ENCODE results near the gene LRP1-AS. TPM values are rescaled to one million over a fixed set of nuclear protein-coding genes. Genes with fewer than 3 reads are reported as not detected.

LRP1-AS gene
- total RNA-seq, 1 donor from 2014 or later, result not detected

- intact Hi-C loops (cut with micrococcal nuclease), result no loop called here
These were observed 13.3 kb upstream of the LRP1-AS start for GRCh38 chr12:57160741-57161140.

- intact Hi-C loops (cut with micrococcal nuclease), result no loop called here
These were observed 12.6 kb upstream of the LRP1-AS start for GRCh38 chr12:57160040-57160439.

DNA sequence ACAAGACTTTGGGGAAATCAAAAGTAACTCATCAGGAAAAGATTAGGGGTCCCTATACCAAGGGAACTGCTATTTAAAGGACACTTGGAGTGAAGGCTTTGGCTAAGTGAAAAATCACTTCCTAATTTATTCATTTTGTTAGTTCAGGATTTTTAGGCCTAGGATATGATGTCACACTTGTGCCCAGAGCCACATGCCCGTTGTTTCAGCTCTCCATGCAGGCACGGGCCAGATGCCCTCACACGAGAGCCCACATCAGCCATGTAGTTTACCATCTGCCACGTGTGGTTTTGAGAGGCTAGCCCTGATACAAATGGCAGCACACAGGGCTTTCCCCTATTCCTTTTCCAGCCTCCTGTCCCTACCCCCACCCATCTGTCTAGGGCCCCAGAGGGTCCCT, 11.9 kb upstream of the LRP1-AS start:
- intact Hi-C loops (cut with micrococcal nuclease), result no loop called here

DNA sequence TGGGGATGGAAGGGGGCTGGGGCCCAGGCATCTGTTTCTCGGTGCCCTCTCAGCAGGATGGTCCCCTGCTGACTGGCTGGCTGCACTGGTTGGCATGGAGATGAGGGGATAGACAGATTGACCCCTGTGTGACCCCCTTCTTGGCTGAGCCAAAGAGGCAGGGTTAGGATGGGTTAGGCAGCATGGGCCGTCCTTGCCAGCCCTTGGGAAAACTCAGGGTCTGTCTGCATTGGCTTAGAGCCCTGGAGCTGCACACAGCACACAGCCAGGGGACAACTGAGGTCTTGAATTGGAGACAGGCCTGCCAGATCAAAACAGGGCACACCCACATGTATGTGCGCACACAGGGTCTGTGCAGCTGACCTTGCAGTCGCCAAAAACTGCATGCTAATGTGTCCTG, 11.2 kb upstream of the LRP1-AS start:
- intact Hi-C loops (cut with micrococcal nuclease), result no loop called here

GRCh38 chr12:57158186-57158585, 10.8 kb upstream of the LRP1-AS start:
- intact Hi-C loops (cut with micrococcal nuclease), result no loop called here

GRCh38 chr12:57157588-57158173, 10.3 kb upstream of the LRP1-AS start:
- intact Hi-C loops (cut with micrococcal nuclease), result no loop called here

GRCh38 chr12:57156701-57157403, 9.4 kb upstream of the LRP1-AS start:
- intact Hi-C loops (cut with micrococcal nuclease), result no loop called here

GRCh38 chr12:57154804-57155434, 7.5 kb upstream of the LRP1-AS start:
- intact Hi-C loops (cut with micrococcal nuclease), result no loop called here

DNA sequence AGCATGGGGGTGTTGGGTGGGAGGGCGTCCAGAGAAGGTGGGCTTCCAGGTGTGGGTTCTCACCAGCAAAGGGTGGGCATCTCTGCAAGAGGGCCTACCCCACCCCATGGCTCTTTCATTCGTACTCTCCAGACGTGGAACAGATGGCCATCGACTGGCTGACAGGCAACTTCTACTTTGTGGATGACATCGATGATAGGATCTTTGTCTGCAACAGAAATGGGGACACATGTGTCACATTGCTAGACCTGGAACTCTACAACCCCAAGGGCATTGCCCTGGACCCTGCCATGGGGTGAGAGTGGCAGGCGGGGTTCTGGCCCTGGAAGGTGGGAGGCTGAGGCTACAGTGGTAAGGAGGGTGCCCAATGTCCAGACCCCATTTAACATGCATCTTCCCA, 6.7 kb upstream of the LRP1-AS start:
- intact Hi-C loops (cut with micrococcal nuclease), result no loop called here

- intact Hi-C loops (cut with micrococcal nuclease), result no loop called here
These were observed 6.1 kb upstream of the LRP1-AS start for GRCh38 chr12:57153415-57153997.

- intact Hi-C loops (cut with micrococcal nuclease), result no loop called here
These were observed 5.2 kb upstream of the LRP1-AS start for GRCh38 chr12:57152639-57153038.

DNA sequence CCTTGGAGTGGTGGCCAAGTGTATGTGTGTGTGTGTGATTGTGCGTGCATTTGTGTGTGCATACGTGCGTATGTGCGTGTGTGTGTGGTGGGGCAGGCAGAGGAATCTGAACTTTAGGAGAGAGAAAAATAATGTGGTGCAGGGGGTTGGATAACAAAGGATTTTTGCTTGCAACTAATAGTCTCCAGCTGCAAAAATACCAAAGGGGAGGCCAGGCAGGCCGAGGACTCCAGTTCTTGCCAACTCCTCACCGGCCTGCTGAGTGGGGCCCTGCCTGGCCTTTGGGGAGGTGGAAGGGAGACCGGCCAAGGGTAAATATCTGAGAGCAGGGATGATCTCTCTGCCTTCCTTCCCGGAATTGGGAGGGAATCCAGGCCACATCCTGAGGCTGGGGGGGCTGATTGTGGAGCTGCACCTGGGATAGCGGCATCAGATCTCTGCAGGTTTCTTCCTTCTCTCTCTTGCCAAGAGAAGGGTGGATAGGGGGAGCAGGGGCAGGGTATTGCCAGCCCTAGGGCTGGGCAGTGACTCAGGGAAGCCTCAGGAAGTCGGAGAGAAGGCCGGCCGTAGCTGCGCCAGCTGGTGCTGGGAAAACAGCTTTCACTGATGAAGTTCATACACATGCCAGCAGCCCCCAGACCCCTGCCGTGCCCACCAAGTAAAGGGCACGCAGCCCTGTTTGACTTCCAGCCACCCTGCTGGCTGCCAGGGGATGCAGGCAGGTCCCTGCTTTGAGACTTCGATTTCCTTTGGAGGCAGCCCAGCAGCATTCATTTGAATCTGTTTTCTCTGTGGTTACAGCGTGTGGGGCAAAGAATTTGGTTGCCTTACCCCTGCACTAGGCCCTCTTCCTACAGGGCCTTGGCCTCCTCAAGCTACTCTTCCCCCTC, 4.6 kb upstream of the LRP1-AS start:
- intact Hi-C loops (cut with micrococcal nuclease), result no loop called here

DNA sequence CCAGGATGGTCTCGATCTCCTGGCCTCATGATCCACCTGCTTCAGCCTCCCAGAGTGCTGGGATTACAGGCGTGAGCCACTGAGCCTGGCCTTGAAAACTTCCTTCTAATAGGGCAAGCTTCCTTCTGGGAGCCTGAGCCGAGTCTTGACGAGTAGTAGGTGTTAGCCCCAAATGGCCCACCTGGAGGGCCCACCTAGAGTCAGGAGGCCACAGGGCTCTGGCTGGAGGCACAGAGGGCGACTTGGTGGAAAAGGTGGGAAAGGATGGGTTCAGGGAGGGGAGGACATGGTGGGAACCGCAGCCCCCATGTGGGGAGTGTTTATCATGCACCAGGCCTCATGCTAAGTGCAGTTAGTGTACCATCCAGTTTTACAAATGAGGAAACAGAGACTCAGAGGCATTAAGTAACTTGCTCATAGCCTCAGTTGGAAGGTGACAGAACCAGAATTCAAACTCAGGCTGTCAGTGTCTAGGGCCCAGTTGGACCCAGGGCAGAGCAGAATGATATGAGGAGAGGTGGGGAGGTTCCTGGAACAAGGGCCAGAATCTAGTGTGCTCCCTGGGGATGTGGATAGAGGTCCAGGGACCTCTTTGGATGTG, 3.1 kb upstream of the LRP1-AS start:
- intact Hi-C loops (cut with micrococcal nuclease), result no loop called here

DNA sequence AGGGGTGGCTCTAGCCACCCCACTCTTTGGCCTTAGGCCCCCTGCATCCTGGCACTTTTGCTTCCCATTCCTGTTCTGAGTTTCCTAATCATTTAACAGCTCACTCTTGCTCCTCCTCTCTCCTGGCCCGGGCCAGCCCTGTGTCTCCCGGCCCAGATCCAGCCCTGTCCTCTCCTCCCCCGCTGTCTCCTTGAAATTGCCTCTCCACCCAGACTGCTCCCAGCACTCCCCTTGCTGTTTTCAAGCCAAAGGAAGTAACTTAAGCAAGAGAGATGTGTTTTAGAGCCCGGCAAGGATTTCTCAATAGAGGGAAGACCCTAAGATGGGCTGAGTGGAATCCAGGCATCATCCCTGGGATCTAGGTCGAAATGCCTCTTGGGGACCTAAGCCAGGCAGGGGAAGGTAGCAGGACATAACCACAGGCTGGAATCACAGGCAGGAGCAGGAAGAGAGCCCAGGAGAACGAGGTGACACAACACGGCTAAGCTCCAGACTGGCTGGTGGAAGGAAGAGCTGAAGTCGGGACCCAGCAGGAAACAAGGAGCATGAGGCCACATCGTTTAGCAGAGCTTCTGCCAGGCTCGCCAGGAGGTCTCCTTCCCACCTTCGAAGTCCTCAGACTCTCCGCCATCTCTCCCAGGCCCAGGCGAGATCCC, 2.0 kb upstream of the LRP1-AS start:
- intact Hi-C loops (cut with micrococcal nuclease), result no loop called here

- intact Hi-C loops (cut with micrococcal nuclease), result no loop called here
These were observed 1.2 kb upstream of the LRP1-AS start for GRCh38 chr12:57148469-57149244.

GRCh38 chr12:57146092-57146491, 1.3 kb downstream of the LRP1-AS start:
- intact Hi-C loops (cut with micrococcal nuclease), result no loop called here

GRCh38 chr12:57145460-57146059, 1.9 kb downstream of the LRP1-AS start:
- intact Hi-C loops (cut with micrococcal nuclease), result no loop called here

DNA sequence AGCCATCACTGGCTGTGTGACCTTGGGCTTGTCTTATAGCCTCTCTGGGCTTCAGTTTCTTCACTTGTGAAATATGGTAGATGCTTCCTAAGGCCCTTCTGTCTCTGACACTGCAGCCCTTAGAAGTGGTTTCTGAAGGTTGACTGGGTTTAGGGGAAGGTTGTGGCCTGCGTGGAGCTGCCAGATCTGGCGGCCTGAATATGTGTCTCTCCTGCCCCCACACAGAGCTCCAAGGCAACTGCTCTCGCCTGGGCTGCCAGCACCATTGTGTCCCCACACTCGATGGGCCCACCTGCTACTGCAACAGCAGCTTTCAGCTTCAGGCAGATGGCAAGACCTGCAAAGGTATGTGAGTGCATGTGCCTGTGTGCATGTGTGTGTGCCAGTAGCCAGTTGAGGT, 4.0 kb downstream of the LRP1-AS start:
- intact Hi-C loops (cut with micrococcal nuclease), result no loop called here

GRCh38 chr12:57142727-57143126, 4.7 kb downstream of the LRP1-AS start:
- intact Hi-C loops (cut with micrococcal nuclease), result no loop called here

All from T-helper 1 cell treated with Interleukin-12 subunit alpha and Interleukin-12 subunit beta and Interleukin-4 antibody, amounts not matched to agents 30 ng/mL and 1 ng/mL, for 36 hours (primary cell).